ENCODE results near the gene RTN4RL2. TPM values are rescaled to one million over a fixed set of nuclear protein-coding genes. Genes with fewer than 3 reads are reported as not detected.

The RTN4RL2 gene
- total RNA-seq, 1 donor from 2014 or later: not detected

- peaks cover 34% of the 10 kb centered on the region for H3K36me3 Mint-ChIP-seq (ENCODE audit: low read depth)
- no peaks in the 10 kb centered on the region for H3K27me3 Mint-ChIP-seq (ENCODE audit: low read depth)
- no peak overlapping the region for H3K4me3 Mint-ChIP-seq (ENCODE audit: low read depth)
- intact Hi-C loops (cut with micrococcal nuclease): no loop called here
- peaks cover 1% of the 10 kb centered on the region for H3K4me1 Mint-ChIP-seq (ENCODE audit: low read depth)
- DNase-seq (ENCODE audit: low spot score): peak; percentile 55
- no peaks in the 10 kb centered on the region for H3K9me3 Mint-ChIP-seq
- no peak overlapping the region for H3K27ac Mint-ChIP-seq
Measured at GRCh38 chr11:57493507-57494503, 33.5 kb downstream of the RTN4RL2 start.

GRCh38 chr11:57496109-57496820 is 35.9 kb downstream of the RTN4RL2 start:
- Mint-ChIP-seq H3K4me1 (ENCODE audit: low read depth) (peaks cover 1% of the 10 kb centered on the region), H3K36me3 (ENCODE audit: low read depth) (peaks cover 36% of the 10 kb centered on the region), H3K27me3 (ENCODE audit: low read depth) (no peaks in the 10 kb centered on the region), H3K4me3 (ENCODE audit: low read depth) (no peak overlapping the region), H3K9me3 (no peaks in the 10 kb centered on the region), H3K27ac (no peak overlapping the region)
- DNase-seq (ENCODE audit: low spot score): no peak
- intact Hi-C loops (cut with micrococcal nuclease): no loop called here

GRCh38 chr11:57497303-57498247 is 37.2 kb downstream of the RTN4RL2 start:
- intact Hi-C loops (cut with micrococcal nuclease): no loop called here
- H3K27me3 Mint-ChIP-seq (ENCODE audit: low read depth): no peaks in the 10 kb centered on the region
- H3K4me1 Mint-ChIP-seq (ENCODE audit: low read depth): peaks cover 1% of the 10 kb centered on the region
- no peak overlapping the region for H3K27ac Mint-ChIP-seq
- no peak for DNase-seq (ENCODE audit: low spot score)
- no peak overlapping the region for H3K4me3 Mint-ChIP-seq (ENCODE audit: low read depth)
- no peaks in the 10 kb centered on the region for H3K9me3 Mint-ChIP-seq
- peaks cover 33% of the 10 kb centered on the region for H3K36me3 Mint-ChIP-seq (ENCODE audit: low read depth)

GRCh38 chr11:57498540-57498939 is 38.2 kb downstream of the RTN4RL2 start:
- H3K4me1 Mint-ChIP-seq (ENCODE audit: low read depth): peaks cover 1% of the 10 kb centered on the region
- H3K27me3 Mint-ChIP-seq (ENCODE audit: low read depth): no peaks in the 10 kb centered on the region
- H3K36me3 Mint-ChIP-seq (ENCODE audit: low read depth): peaks cover 33% of the 10 kb centered on the region
- intact Hi-C loops (cut with micrococcal nuclease): no loop called here
- H3K27ac Mint-ChIP-seq: no peak overlapping the region
- H3K4me3 Mint-ChIP-seq (ENCODE audit: low read depth): no peak overlapping the region
- H3K9me3 Mint-ChIP-seq: no peaks in the 10 kb centered on the region
- no peak for DNase-seq (ENCODE audit: low spot score)

GRCh38 chr11:57499413-57499982 is 39.2 kb downstream of the RTN4RL2 start:
- no peak overlapping the region for H3K27ac Mint-ChIP-seq
- H3K4me3 Mint-ChIP-seq (ENCODE audit: low read depth): no peak overlapping the region
- H3K27me3 Mint-ChIP-seq (ENCODE audit: low read depth): no peaks in the 10 kb centered on the region
- H3K9me3 Mint-ChIP-seq: no peaks in the 10 kb centered on the region
- no peaks in the 10 kb centered on the region for H3K4me1 Mint-ChIP-seq (ENCODE audit: low read depth)
- DNase-seq (ENCODE audit: low spot score): peak; percentile 26
- peaks cover 27% of the 10 kb centered on the region for H3K36me3 Mint-ChIP-seq (ENCODE audit: low read depth)
- intact Hi-C loops (cut with micrococcal nuclease): loop anchor here (1.0 kb wide), 1 partner anchor 15 kb away; no protein-coding TSS in a partner anchor

- Mint-ChIP-seq H3K4me1 (ENCODE audit: low read depth) (no peaks in the 10 kb centered on the region), H3K9me3 (no peaks in the 10 kb centered on the region)
- intact Hi-C loops (cut with micrococcal nuclease): loop anchor here (1.0 kb wide), 1 partner anchor 14 kb away; no protein-coding TSS in a partner anchor
Measured at GRCh38 chr11:57499983-57500461, 39.7 kb downstream of the RTN4RL2 start.

GRCh38 chr11:57500515-57500914 is 40.2 kb downstream of the RTN4RL2 start:
- H3K4me1 Mint-ChIP-seq (ENCODE audit: low read depth): no peaks in the 10 kb centered on the region
- DNase-seq (ENCODE audit: low spot score): no peak
- H3K36me3 Mint-ChIP-seq (ENCODE audit: low read depth): peaks cover 26% of the 10 kb centered on the region
- no peaks in the 10 kb centered on the region for H3K27me3 Mint-ChIP-seq (ENCODE audit: low read depth)
- no peak overlapping the region for H3K27ac Mint-ChIP-seq
- intact Hi-C loops (cut with micrococcal nuclease): no loop called here
- no peaks in the 10 kb centered on the region for H3K9me3 Mint-ChIP-seq
- H3K4me3 Mint-ChIP-seq (ENCODE audit: low read depth): no peak overlapping the region

More at GRCh38 chr11:57499983-57500461, 39.7 kb downstream of the RTN4RL2 start:
- peaks cover 26% of the 10 kb centered on the region for H3K36me3 Mint-ChIP-seq (ENCODE audit: low read depth)
- no peak for DNase-seq (ENCODE audit: low spot score)
- H3K27ac Mint-ChIP-seq: no peak overlapping the region
- H3K4me3 Mint-ChIP-seq (ENCODE audit: low read depth): no peak overlapping the region
- H3K27me3 Mint-ChIP-seq (ENCODE audit: low read depth): no peaks in the 10 kb centered on the region

GRCh38 chr11:57500926-57501325 is 40.6 kb downstream of the RTN4RL2 start:
- H3K4me1 Mint-ChIP-seq (ENCODE audit: low read depth): no peaks in the 10 kb centered on the region
- no peak overlapping the region for H3K27ac Mint-ChIP-seq

GRCh38 chr11:57501953-57502352 is 41.6 kb downstream of the RTN4RL2 start:
- Mint-ChIP-seq H3K9me3 (no peaks in the 10 kb centered on the region), H3K4me3 (ENCODE audit: low read depth) (no peak overlapping the region), H3K4me1 (ENCODE audit: low read depth) (no peaks in the 10 kb centered on the region), H3K27me3 (ENCODE audit: low read depth) (no peaks in the 10 kb centered on the region), H3K36me3 (ENCODE audit: low read depth) (peaks cover 19% of the 10 kb centered on the region), H3K27ac (no peak overlapping the region)
- DNase-seq (ENCODE audit: low spot score): no peak
- intact Hi-C loops (cut with micrococcal nuclease): no loop called here

More at GRCh38 chr11:57500926-57501325, 40.6 kb downstream of the RTN4RL2 start:
- H3K36me3 Mint-ChIP-seq (ENCODE audit: low read depth): peaks cover 23% of the 10 kb centered on the region
- intact Hi-C loops (cut with micrococcal nuclease): no loop called here
- H3K27me3 Mint-ChIP-seq (ENCODE audit: low read depth): no peaks in the 10 kb centered on the region
- no peak overlapping the region for H3K4me3 Mint-ChIP-seq (ENCODE audit: low read depth)
- no peak for DNase-seq (ENCODE audit: low spot score)
- no peaks in the 10 kb centered on the region for H3K9me3 Mint-ChIP-seq

GRCh38 chr11:57502376-57502775 is 42.0 kb downstream of the RTN4RL2 start:
- H3K36me3 Mint-ChIP-seq (ENCODE audit: low read depth): peaks cover 17% of the 10 kb centered on the region
- no peak overlapping the region for H3K4me3 Mint-ChIP-seq (ENCODE audit: low read depth)
- intact Hi-C loops (cut with micrococcal nuclease): no loop called here
- no peaks in the 10 kb centered on the region for H3K9me3 Mint-ChIP-seq
- no peaks in the 10 kb centered on the region for H3K27me3 Mint-ChIP-seq (ENCODE audit: low read depth)
- no peak overlapping the region for H3K27ac Mint-ChIP-seq
- no peaks in the 10 kb centered on the region for H3K4me1 Mint-ChIP-seq (ENCODE audit: low read depth)
- no peak for DNase-seq (ENCODE audit: low spot score)

GRCh38 chr11:57502870-57503269 is 42.5 kb downstream of the RTN4RL2 start:
- Mint-ChIP-seq H3K9me3 (no peaks in the 10 kb centered on the region), H3K36me3 (ENCODE audit: low read depth) (peaks cover 16% of the 10 kb centered on the region), H3K4me3 (ENCODE audit: low read depth) (no peak overlapping the region), H3K27ac (no peak overlapping the region), H3K4me1 (ENCODE audit: low read depth) (peaks cover 1% of the 10 kb centered on the region), H3K27me3 (ENCODE audit: low read depth) (no peaks in the 10 kb centered on the region)
- no peak for DNase-seq (ENCODE audit: low spot score)
- intact Hi-C loops (cut with micrococcal nuclease): no loop called here

GRCh38 chr11:57504511-57504910 is 44.2 kb downstream of the RTN4RL2 start:
- intact Hi-C loops (cut with micrococcal nuclease): no loop called here
- Mint-ChIP-seq H3K36me3 (ENCODE audit: low read depth) (peaks cover 16% of the 10 kb centered on the region), H3K4me1 (ENCODE audit: low read depth) (peaks cover 3% of the 10 kb centered on the region), H3K27ac (no peak overlapping the region), H3K9me3 (no peaks in the 10 kb centered on the region), H3K4me3 (ENCODE audit: low read depth) (no peak overlapping the region), H3K27me3 (ENCODE audit: low read depth) (no peaks in the 10 kb centered on the region)
- DNase-seq (ENCODE audit: low spot score): no peak

Data from activated T-helper 2 cell treated with anti-CD3 and anti-CD28 coated beads, Interferon-gamma antibody, Interleukin-2, Interleukin-4, amounts not matched to agents 10 μg/mL and 5 μg/mL and 100 μg/mL, durations not matched to agents 14 hours and 24 hours and 36 hours (primary cell).